ENCODE data around the gene VTN.
"Not testable (repeated sequence)": the region's sequence is repeated elsewhere in the genome, so short reads cannot be mapped to it uniquely, and the experiment has no call there.

VTN gene

DNA sequence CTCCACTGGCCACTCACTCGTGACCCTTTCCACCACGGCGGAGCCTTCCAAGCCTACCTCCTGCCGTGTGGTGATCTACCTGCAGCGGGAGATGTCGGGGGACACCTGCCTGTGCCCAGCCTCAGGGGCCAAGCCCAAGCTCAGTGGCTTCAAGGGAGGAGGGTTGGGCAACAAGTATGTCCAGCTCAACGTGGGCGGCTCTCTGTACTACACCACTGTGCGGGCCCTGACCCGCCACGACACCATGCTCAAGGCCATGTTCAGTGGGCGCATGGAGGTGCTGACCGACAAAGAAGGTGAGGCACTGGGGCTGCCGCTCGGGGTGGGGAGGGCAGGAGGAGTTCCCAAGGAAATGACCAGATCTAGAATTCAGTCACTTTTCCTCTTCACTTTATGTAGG, 30.7 kb downstream of the VTN start:
- no peak overlapping the region for H3K4me3 ChIP-seq (replicated peaks; ENCODE audit: low read depth, low read length)
- no peak for DNase-seq (ENCODE audit: low read depth)

DNA sequence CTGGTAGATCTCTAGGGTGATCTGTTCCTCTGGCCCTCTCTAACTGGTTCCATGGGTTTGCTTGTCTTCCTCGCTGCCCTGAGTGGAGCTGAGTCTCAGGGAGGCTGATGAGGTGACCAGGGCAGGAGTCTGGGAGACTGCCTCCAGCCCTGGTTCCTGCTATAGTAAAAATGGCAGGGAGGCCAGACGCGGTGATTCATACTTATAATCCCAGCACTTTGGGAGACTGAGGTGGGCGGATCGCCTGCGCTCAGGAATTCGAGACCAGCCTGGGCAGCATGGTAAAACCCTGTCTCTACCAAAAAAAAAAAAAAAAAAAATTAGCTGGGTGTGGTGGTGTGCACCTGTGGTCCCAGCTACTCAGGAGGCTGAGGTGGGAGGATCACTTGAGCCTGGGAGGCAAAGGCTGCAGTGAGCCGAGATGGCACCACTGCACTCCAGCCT, 31.3 kb downstream of the VTN start:
- H3K4me3 ChIP-seq (replicated peaks; ENCODE audit: low read depth, low read length); DNase-seq (ENCODE audit: low read depth): not testable (repeated sequence)

More for the DNA sequence above, 30.7 kb downstream of the VTN start:
- TF ChIP-seq, protein P1, sequence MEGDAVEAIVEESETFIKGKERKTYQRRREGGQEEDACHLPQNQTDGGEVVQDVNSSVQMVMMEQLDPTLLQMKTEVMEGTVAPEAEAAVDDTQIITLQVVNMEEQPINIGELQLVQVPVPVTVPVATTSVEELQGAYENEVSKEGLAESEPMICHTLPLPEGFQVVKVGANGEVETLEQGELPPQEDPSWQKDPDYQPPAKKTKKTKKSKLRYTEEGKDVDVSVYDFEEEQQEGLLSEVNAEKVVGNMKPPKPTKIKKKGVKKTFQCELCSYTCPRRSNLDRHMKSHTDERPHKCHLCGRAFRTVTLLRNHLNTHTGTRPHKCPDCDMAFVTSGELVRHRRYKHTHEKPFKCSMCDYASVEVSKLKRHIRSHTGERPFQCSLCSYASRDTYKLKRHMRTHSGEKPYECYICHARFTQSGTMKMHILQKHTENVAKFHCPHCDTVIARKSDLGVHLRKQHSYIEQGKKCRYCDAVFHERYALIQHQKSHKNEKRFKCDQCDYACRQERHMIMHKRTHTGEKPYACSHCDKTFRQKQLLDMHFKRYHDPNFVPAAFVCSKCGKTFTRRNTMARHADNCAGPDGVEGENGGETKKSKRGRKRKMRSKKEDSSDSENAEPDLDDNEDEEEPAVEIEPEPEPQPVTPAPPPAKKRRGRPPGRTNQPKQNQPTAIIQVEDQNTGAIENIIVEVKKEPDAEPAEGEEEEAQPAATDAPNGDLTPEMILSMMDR (IDR thresholded peaks at IDR 0.05; ENCODE audit: low read length, missing control alignments), result no peak

DNA sequence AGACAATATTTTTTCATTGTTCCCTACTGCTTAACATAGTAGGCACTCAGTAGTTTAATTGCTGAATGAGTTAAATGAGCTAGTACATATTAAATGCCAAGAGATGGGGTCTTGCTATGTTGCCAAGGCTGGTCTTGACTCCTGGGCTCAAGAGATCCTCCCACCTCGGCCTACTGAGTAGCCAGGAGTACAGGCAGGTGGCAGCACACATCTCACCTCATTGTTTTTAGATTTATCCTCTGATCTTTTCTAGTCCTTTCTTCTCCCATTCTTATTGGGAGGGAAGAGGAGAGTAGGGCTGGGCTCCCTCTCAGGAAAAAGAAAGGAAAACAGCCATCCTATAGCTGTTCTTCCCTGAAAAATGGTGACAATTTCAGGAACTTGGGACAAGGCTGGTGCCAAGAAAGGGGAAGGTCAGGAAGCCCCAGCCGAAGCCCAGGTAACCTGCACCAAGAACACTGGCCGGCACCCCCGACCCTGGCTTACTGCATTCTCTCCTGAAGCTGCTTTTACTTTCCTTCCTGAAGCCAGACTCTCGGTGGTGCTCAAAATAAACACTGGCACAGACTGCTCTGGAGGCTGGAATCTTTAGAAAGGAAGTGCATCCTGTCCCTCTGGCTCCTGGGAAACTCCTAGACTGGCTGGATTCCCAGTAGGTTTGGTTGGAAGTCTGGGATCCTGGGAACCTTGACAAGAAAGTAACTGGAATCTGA, 31.9 kb downstream of the VTN start:
- peak overlapping the region; percentile 32 for H3K4me3 ChIP-seq (replicated peaks; ENCODE audit: low read depth, low read length)
- peak; percentile 78 for DNase-seq (ENCODE audit: low read depth)
- TF ChIP-seq, protein P1 (IDR thresholded peaks at IDR 0.05; ENCODE audit: low read length, missing control alignments), result no peak

DNA sequence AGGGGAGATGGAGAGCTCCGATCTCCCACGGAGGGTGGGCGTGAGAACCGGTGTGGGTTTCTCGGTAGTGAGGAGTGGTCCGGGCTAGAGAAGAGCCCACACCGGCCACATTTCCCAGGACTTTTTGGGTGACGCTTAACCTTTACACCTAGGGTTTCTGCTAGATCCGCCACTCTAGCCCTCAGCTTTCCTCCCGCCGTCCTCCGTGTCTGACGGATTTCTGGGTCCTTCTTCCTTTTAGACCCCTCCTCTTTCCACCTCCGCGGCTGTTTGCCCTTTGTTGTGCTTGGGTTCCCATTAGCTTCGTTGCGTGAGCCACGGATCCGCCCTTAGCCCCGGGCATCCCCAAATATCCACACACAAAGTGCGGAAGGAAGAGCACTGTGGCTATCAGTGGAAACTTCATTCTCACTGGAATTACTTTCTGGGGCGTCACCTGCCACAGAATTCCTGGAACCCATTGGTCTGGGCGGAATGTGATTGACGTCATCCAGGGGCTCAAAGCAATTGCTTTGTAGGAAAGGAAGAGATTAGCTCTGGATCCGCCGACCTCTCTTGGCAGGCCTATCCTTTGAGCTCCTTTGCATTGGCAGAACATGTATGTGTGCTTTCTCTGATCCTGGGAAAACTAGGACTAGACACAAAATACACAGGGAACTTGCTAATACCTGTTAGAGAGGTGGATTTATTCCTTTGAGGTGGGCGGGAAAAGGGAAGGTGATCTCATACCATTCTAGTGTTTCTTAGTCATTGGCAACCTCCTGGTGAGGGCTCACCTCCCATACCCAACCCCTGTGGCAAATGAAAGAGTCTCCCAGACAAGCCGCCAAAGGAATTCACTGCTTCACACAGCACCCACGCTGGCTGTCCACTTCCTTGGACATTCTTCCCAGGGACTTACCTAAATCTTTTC, 33.9 kb downstream of the VTN start:
- H3K4me3 ChIP-seq (replicated peaks; ENCODE audit: low read depth, low read length), result peak overlapping the region; percentile 97
- peak; percentile 94 for DNase-seq (ENCODE audit: low read depth)
- TF ChIP-seq, protein P1 (IDR thresholded peaks at IDR 0.05; ENCODE audit: low read length, missing control alignments), result no peak

DNA sequence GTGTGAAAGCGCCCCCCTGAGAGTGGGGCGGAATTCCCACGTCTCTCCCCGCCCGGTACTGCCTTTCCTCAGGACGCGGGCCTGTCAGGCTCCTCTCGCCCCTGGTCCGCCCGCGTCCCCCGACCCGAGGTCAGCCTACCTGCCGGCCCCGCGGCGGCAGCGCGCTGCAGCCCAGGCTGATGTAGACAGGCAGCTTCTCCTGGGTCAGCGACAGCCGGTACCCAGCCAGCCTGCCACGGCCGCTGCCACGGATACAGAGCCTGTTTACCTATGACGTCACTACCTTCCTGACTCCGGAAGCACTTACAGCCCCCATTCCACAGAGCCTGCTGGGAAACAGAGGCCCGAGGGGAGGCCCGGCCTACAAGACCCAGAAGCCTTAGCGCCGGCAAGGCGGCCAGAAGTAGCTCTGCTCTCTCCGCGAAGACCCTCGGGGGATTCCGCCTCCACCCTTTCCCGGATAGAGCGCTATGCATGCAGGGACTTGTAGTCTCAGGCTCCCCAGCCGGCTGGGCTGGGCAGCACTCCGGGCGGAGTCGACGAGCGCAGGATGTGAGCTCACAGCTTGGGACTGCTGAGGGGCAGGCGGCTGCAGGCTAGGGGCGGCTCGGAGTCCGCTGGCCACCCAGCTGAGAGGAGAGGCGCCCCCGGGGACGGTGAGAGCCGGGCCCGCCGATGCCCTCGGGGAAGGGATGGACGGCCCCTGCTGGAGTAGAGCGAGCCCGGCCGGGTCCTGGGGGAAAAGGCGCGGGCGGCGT, 34.7 kb downstream of the VTN start, which contains the start of the genes IFT20 and TNFAIP1:
TSS of gene IFT20 (minus strand) at position 272 of the 758 bp plus-strand sequence. CDS start 3,487 bp downstream, outside the sequence.
TSS of gene TNFAIP1 (plus strand) at position 561 of the 758 bp plus-strand sequence. CDS start 3,761 bp downstream, outside the sequence.
- H3K4me3 ChIP-seq (replicated peaks; ENCODE audit: low read depth, low read length), result peak within 1 kb of the TSS; percentile 97
- TF ChIP-seq, protein P1 (IDR thresholded peaks at IDR 0.05; ENCODE audit: low read length, missing control alignments), result no peak
- peak; percentile 100 for DNase-seq (ENCODE audit: low read depth)

DNA sequence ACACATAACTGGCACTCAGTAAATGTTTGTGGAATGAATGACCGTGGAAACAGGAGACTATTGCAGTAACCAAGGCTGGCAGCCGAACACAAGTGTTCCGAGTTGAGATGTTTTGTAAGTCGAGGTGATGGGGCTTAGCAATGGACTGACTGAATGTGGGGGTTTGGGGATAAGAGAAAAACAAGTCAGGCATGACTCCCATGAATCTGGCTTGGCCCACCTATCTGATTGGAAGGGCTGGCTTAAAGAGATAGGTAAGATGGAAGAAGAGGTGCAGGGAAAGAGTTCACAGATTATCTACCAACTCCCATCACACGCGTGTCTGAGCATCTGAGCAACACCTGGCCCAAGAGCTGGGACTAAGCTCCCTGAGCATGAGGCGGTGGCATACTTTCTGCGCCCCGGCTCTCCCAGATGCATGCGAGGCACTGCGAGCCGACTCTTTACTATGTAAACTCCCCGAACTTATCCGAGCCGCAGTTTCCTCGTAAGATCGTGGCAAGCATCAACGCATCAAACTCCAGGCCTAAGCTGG, 35.4 kb downstream of the VTN start:
- TF ChIP-seq, protein P1 (IDR thresholded peaks at IDR 0.05; ENCODE audit: low read length, missing control alignments), result no peak
- no peak for DNase-seq (ENCODE audit: low read depth)

More for the DNA sequence above, 35.4 kb downstream of the VTN start:
- H3K4me3 ChIP-seq (replicated peaks; ENCODE audit: low read depth, low read length), result peak overlapping the region; percentile 97
